Tracheal epithelial cell (primary cell): ENCODE results near the gene OR5AK2. TPM values are rescaled to one million over a fixed set of nuclear protein-coding genes. Genes with fewer than 3 reads are reported as not detected.

Experiments used
- total RNA-seq: library from RNA; depleted of rRNA; stranded (reverse); fragments of >200 nt; gene quantifications from 2 replicates; pipeline ENCODE4 v1.2.1, GENCODE V29; 2014

Gene OR5AK2, protein sequence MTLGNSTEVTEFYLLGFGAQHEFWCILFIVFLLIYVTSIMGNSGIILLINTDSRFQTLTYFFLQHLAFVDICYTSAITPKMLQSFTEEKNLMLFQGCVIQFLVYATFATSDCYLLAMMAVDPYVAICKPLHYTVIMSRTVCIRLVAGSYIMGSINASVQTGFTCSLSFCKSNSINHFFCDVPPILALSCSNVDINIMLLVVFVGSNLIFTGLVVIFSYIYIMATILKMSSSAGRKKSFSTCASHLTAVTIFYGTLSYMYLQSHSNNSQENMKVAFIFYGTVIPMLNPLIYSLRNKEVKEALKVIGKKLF
- not detected in 2 replicates for total RNA-seq

GRCh38 chr11:56988614-56989013, at the start of gene OR5AK2:
Gene OR5AK2, plus strand, starts transcription at chr11:56988914. Its CDS starts 0 bp downstream, at chr11:56988914.

Other genes starting within 250 kb of the OR5AK2 start
- gene OR9G4, start 240.2 kb upstream of the OR5AK2 start, total RNA-seq: under 0.01 TPM in 1 of 2 replicates, not detected in the other
- gene LRRC55, start 193.0 kb downstream of the OR5AK2 start, total RNA-seq: not detected in 2 replicates
- not detected in 2 replicates for gene APLNR, start 248.3 kb downstream of the OR5AK2 start, total RNA-seq